Activated T-cell treated with anti-CD3 and anti-CD28 coated beads, Interleukin-2, amount 50 U/mL, for 72 hours (primary cell): ENCODE results near the gene EEPD1. TPM values are rescaled to one million over a fixed set of nuclear protein-coding genes. Genes with fewer than 3 reads are reported as not detected.
"Not testable (repeated sequence)": the region's sequence is repeated elsewhere in the genome, so short reads cannot be mapped to it uniquely, and the experiment has no call there.

Experiments
- ATAC-seq, 2 donors: fragments of 150-1000 bp; cut with Tn5 transposase; replicated peaks in 1 of 2; 2 replicates each; pipeline ENCODE4 v1.10.0; 2021; ENCODE audit warnings: moderate library complexity in 2 of 2, mild to moderate bottlenecking in 1 of 2
- DNase-seq, 2 donors: peaks; one replicate each; pipeline ENCODE4 v3.0.0; 2021 to 2022; ENCODE audit warnings: mixed read lengths in 1 of 2
- H3K27ac Mint-ChIP-seq: one replicate; pipeline ENCODE4 v1.8.0; 2022; ENCODE audit warnings: mild to moderate bottlenecking, moderate library complexity, mixed read lengths
- H3K27me3 Mint-ChIP-seq: one replicate; pipeline ENCODE4 v1.8.0; 2022; ENCODE audit warnings: low read depth, mixed read lengths
- H3K36me3 Mint-ChIP-seq, 2 donors: one replicate each; pipeline ENCODE4 v1.8.0; 2022; ENCODE audit warnings: mixed read lengths in 2 of 2, mild to moderate bottlenecking in 1 of 2; ENCODE audit not compliant: insufficient read depth in 2 of 2
- H3K4me1 Mint-ChIP-seq: one replicate; pipeline ENCODE4 v1.8.0; 2022; ENCODE audit warnings: low read depth, mixed read lengths
- H3K4me3 Mint-ChIP-seq, 2 donors: one replicate each; pipeline ENCODE4 v1.8.0; 2022; ENCODE audit warnings: mild to moderate bottlenecking in 2 of 2, mixed read lengths in 2 of 2, moderate library complexity in 2 of 2
- H3K9me3 Mint-ChIP-seq, 2 donors: one replicate each; pipeline ENCODE4 v1.8.0; 2022; ENCODE audit warnings: mixed read lengths in 2 of 2
- total RNA-seq, 2 donors: library from RNA; stranded (reverse); gene quantifications; one replicate each; pipeline ENCODE4 v1.2.3, GENCODE V29; 2022

EEPD1 gene
- total RNA-seq, 2 donors from 2014 or later: 1.2 to 1.8 TPM

DNA sequence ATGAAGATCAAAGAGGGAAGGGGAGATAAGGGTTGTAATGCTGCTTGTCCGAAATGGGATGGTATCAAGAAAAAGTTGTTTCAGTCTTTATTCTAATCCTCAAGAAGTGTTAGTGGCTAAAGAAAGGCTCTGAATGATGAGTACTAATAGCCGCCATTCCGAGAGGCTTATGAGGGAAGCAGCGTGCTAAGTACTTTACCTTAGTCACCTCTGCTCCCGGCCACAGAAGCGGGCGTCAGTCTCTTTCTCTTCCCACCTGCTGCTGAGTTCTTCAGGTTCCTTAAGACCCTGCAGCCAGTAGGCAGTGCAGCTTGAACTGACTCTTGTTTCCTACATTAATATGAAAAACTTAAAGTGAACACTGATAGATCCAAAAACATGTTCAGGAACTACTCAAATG is 73.1 kb downstream of the EEPD1 start:
- Mint-ChIP-seq H3K4me3 (no peak overlapping the region), H3K27ac (peak overlapping the region; percentile 31), H3K9me3 (no peaks in the 10 kb centered on the region), H3K27me3 (no peaks in the 10 kb centered on the region), H3K4me1 (no peaks in the 10 kb centered on the region), H3K36me3 (no peaks in the 10 kb centered on the region)
- DNase-seq: no peak
- no peak for ATAC-seq

DNA sequence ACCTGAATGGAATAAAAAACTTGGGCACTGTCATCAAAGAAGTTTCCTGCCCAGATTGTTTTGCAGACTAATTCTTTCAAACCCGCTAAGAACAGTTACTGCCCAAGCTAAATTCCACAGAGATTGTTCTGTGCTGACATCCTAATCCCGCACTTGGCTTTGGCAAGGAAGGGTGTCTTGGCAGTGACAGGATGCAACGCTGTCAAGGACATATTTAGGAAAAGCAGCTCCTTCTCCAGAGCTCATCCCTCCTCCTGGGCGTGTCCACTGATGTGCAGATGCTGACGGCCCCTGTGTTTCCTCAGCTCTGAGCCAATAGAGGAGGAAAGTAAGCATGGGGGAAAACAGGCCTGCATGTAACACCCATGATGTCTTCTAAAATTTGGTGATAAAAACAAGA is 74.2 kb downstream of the EEPD1 start:
- no peak for ATAC-seq

DNA sequence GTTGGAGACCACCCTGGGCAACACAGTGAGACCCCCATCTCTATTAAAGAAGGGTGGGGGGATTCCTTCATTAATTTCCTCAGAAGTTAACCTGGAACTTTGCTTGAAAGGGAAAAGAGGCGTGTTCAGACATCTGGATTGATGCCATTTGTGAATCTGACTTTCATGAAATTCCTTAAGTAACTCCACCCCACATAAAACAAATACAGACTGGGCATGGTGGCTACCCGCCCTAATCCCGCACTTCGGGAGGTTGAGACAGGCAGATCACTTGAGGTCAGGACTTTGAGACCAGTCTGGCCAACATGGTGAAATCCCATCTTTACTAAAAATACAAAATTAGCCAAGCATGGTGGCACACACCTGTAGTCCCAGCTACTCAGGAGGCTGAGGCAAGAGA is 75.0 kb downstream of the EEPD1 start:
- no peak for DNase-seq
- Mint-ChIP-seq H3K36me3 (no peaks in the 10 kb centered on the region), H3K4me1 (no peaks in the 10 kb centered on the region), H3K4me3 (no peak overlapping the region), H3K9me3 (no peaks in the 10 kb centered on the region), H3K27ac (no peak overlapping the region), H3K27me3 (no peaks in the 10 kb centered on the region)
- no peak for ATAC-seq

More for the DNA sequence above, 74.2 kb downstream of the EEPD1 start:
- DNase-seq: no peak
- H3K4me3 Mint-ChIP-seq: no peak overlapping the region
- no peak overlapping the region for H3K27ac Mint-ChIP-seq
- no peaks in the 10 kb centered on the region for H3K9me3 Mint-ChIP-seq
- H3K36me3 Mint-ChIP-seq: no peaks in the 10 kb centered on the region
- no peaks in the 10 kb centered on the region for H3K27me3 Mint-ChIP-seq
- H3K4me1 Mint-ChIP-seq: no peaks in the 10 kb centered on the region

DNA sequence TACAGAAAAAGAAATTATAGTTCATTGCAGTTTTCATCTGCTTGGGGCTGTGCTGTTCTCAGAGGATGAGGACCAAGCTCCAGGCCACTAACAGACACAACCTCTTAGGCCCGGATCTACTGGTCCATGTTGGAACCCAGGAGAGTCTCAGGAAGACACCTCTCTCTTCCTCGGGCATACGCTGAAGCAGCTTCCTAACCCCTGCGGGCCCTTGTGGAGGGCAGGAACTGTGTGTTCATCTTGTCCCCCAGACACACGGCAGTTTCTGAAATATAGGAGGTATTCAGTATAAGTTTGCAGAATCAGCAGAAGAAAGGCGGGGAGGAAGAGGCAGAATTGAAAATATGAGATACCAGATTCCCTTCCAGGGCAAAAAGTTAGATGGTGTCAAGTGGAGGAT is 78.4 kb downstream of the EEPD1 start:
- no peak for ATAC-seq
- Mint-ChIP-seq H3K4me1 (no peaks in the 10 kb centered on the region), H3K27ac (no peak overlapping the region), H3K9me3 (no peaks in the 10 kb centered on the region), H3K36me3 (no peaks in the 10 kb centered on the region), H3K4me3 (no peak overlapping the region), H3K27me3 (no peaks in the 10 kb centered on the region)
- no peak for DNase-seq

DNA sequence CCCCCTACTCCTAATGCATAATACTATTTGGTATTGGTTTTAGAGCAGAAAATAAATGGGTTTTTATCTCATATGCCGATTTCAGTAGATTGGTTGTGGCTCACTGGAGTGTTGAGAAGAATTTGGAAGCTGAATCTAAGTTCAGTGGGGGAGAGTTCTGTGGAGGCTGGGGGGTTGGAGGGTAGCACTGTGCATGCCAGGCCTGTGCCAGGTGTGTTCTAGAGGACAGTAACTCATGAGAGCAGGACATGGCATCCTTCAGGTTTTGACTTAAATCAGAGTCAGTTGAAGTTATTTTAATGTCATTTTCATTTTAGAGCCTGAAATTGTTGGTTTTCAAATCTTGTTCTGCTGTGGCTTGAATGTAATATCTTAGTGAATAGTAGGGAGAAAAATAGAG is 79.5 kb downstream of the EEPD1 start:
- Mint-ChIP-seq H3K36me3 (no peaks in the 10 kb centered on the region), H3K4me3 (no peak overlapping the region), H3K9me3 (no peaks in the 10 kb centered on the region), H3K27ac (no peak overlapping the region), H3K4me1 (no peaks in the 10 kb centered on the region), H3K27me3 (no peaks in the 10 kb centered on the region)
- no peak for ATAC-seq
- DNase-seq: no peak

DNA sequence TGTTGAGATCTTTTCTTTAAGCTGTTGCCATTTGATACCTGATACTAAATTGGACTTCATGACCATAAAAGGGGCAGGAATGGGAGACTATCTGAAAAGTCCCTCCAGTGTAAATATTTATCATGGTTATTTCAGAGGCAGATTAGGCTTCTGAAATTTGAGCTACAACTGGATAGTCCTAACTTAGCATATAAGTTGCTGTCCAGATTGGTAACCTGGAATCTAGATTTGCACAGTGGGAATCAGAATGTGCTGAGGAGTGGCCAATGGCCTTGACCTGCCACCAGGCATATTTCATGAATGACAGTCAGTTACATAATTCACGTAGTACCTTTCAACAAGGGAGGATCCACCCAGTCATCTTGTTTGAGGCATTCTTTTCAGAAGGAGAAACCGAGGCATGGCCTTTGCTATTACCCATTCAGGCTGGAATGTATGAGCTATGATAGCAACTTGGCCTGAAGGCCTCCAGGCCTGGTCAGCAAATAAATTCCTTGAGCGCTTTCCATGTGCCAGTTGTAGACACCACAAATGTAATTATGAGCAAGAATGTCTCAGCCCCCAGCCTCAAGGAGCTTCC is 80.0 kb downstream of the EEPD1 start:
- no peak for DNase-seq
- ATAC-seq: no peak
- no peaks in the 10 kb centered on the region for H3K4me1 Mint-ChIP-seq
- no peaks in the 10 kb centered on the region for H3K27me3 Mint-ChIP-seq
- H3K27ac Mint-ChIP-seq: no peak overlapping the region
- no peak overlapping the region for H3K4me3 Mint-ChIP-seq
- no peaks in the 10 kb centered on the region for H3K9me3 Mint-ChIP-seq
- H3K36me3 Mint-ChIP-seq: no peaks in the 10 kb centered on the region

DNA sequence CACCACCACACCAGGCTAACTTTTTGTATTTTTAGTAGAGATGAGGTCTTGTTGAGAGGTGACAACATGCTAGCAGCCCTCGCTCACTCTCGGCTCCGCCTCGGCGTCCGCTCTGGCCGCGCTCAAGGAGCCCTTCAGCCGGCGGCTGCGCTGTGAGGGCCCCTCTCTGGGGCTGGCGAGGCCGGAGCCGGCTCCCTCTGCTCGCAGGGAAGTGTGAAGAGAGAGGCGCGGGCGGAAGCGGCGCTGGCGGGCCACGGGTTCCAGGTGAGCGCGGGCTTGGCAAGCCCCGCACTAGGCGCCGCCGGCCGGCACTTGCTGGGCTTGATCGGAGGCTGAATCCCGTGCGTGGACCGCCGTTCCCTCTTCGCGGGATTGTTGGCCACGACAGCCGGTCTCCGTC is 83.0 kb downstream of the EEPD1 start:
- Mint-ChIP-seq H3K27ac (no peak overlapping the region), H3K4me3 (no peak overlapping the region), H3K36me3 (no peaks in the 10 kb centered on the region), H3K27me3 (no peaks in the 10 kb centered on the region), H3K4me1 (no peaks in the 10 kb centered on the region), H3K9me3 (no peaks in the 10 kb centered on the region)
- ATAC-seq (no peak), DNase-seq (no peak)

DNA sequence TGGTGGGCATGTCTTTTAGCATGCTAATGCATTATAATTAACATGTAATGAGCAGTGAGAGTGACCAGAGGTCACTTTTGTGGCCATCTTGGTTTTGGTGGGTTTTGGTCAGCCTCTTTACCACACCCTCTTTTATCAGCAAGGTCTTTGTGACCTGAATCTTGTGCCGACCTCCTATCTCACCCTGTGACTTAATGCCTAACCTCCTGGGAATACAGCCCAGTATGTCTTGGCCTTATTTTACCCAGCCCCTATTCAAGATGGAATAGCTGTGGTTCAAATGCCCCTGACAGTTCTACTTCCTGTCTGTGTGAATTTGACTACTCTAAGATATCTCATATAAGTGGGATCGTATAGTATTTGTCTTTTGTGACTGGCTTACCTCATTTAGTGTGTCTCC is 85.1 kb downstream of the EEPD1 start:
- Mint-ChIP-seq H3K27me3 (no peaks in the 10 kb centered on the region), H3K36me3 (no peaks in the 10 kb centered on the region), H3K4me1 (no peaks in the 10 kb centered on the region), H3K9me3 (no peaks in the 10 kb centered on the region), H3K4me3 (no peak overlapping the region), H3K27ac (no peak overlapping the region)
- DNase-seq (no peak), ATAC-seq (no peak)

DNA sequence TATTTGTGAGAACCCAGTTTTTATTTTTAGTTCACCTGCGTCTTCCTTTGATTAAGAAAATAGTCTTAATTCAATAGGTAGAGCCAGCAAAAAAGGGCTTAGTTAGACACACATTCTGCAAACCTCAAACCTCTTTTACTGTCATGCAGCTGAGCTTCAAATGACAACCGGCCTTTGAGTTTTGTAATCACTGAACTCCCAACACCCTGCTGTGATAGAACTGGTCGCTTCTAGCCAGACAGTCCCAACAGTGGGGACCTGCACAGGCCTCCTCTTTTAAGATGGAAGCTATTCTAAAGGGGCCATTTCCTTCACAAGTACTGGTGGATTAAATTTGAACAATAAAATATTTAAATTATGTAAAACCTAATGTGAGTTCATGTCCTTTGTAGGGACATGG is 90.3 kb downstream of the EEPD1 start:
- H3K9me3 Mint-ChIP-seq, ATAC-seq, H3K4me1 Mint-ChIP-seq, DNase-seq, H3K36me3 Mint-ChIP-seq, H3K27ac Mint-ChIP-seq, H3K27me3 Mint-ChIP-seq, H3K4me3 Mint-ChIP-seq: not testable (repeated sequence)

DNA sequence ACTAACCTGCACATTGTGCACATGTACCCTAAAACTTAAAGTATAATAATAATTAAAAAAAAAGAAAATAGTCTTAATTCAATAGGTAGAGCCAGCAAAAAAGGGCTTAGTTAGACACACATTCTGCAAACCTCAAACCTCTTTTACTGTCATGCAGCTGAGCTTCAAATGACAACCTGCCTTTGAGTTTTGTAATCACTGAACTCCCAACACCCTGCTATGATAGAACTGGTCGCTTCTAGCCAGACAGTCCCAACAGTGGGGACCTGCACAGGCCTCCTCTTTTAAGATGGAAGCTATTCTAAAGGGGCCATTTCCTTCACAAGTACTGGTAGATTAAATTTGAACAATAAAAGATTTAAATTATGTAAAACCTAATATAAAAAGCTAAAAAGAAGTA is 90.9 kb downstream of the EEPD1 start:
- H3K36me3 Mint-ChIP-seq, DNase-seq, H3K4me1 Mint-ChIP-seq, H3K27ac Mint-ChIP-seq, H3K27me3 Mint-ChIP-seq, H3K4me3 Mint-ChIP-seq, ATAC-seq, H3K9me3 Mint-ChIP-seq: not testable (repeated sequence)

DNA sequence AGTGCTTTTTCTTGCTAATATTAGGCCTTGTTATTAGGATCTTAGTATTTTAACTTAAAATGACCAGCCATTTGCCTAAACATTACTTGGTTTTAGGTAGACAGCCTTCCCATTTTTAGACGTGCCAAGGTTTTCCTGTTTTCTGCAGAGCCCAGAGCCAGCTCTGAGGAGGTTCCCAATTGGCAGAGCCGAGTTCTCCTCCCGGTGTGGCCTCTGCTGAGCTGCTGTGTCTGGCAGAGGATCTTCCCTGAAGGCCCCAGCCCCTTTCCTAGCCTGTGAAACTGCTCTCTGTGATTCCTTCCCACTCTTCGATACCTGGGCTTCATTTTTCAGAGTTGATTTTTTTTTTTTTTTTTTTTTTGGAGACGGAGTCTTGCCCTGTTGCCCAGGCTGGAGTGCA is 91.4 kb downstream of the EEPD1 start:
- ATAC-seq (no peak), DNase-seq (no peak)
- Mint-ChIP-seq H3K9me3 (no peaks in the 10 kb centered on the region), H3K4me1 (no peaks in the 10 kb centered on the region), H3K4me3 (no peak overlapping the region), H3K27me3 (no peaks in the 10 kb centered on the region), H3K36me3 (no peaks in the 10 kb centered on the region), H3K27ac (no peak overlapping the region)

DNA sequence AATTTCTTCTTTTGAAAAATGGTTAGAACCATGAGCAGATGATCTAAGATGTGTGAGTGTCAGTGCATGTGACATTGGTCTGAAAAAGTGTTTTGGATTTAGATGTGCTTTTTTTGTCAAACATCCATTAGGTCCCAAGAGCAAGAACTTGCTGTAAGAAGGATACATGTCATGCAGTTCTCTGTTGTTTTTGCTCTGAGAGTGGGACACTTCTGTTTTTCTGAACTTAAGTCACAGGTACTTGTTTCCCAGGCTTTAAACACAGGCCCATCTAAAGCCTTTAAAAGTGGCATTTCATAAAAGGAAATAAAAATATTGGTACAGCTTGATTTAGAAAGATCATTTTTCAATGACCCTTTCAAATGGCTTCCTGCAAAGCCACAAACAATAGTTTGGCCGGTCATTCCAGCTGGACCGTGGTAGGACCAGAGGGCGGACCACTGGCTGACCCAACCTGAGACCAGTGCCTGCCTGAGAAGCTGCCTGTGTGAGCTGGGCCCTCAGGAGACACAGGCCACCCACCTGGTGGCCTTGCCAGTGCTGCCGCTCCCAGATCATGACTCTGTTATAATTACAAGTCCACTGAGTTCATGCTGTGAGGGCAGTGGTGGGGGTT is 92.7 kb downstream of the EEPD1 start:
- Mint-ChIP-seq H3K36me3 (no peaks in the 10 kb centered on the region), H3K4me1 (no peaks in the 10 kb centered on the region), H3K27me3 (no peaks in the 10 kb centered on the region), H3K9me3 (no peaks in the 10 kb centered on the region), H3K27ac (no peak overlapping the region), H3K4me3 (no peak overlapping the region)
- DNase-seq (no peak), ATAC-seq (no peak)

DNA sequence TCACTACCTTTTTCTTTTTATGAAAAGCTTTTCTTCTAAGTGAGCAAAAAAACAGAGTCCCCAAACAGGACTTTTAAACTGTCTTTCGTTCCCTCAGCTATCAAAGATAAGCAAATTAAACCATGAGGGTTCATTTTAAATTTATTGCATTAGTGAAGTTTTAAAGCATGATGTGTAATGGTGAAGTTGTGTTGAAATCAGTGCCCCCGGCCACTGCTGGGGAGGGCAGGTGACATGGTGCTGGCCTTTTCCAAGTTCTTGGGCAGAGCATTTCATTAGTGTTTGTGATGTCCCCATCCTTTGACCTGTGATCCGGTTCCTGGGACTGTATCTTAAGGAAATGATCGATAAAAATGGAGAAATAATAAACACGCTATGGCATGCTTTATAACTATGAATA is 96.0 kb downstream of the EEPD1 start:
- H3K4me1 Mint-ChIP-seq: no peaks in the 10 kb centered on the region
- H3K27ac Mint-ChIP-seq: no peak overlapping the region

DNA sequence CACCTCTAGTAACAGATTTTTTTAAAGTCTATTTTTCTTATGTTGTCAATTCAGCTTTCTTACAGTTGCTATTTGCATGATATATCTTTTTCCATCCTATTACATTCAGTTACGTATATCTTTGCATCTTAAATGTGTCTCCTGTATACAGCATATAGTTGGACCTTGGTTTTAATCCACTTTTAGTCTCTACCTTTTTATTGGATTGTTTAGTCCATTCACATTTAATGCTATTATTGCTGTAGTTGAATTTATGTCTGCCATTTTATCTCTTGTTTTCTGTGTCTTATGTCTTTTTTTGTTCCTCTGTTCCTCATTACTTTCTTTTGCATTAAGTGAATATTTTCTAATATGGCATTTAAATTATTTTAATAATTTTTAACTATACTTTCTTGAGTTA is 100.6 kb downstream of the EEPD1 start:
- Mint-ChIP-seq H3K9me3 (peaks cover 11 to 12% of the 10 kb centered on the region in 2 donors), H3K4me3 (no peak overlapping the region), H3K27me3 (no peaks in the 10 kb centered on the region), H3K4me1 (no peaks in the 10 kb centered on the region), H3K27ac (no peak overlapping the region), H3K36me3 (peaks cover 10 to 12% of the 10 kb centered on the region in 2 donors)
- ATAC-seq (no peak), DNase-seq (no peak)

More for the DNA sequence above, 96.0 kb downstream of the EEPD1 start:
- DNase-seq (no peak), ATAC-seq (no peak)
- H3K36me3 Mint-ChIP-seq: no peaks in the 10 kb centered on the region
- H3K4me3 Mint-ChIP-seq: no peak overlapping the region
- H3K27me3 Mint-ChIP-seq: no peaks in the 10 kb centered on the region
- peaks cover 0 to 4% of the 10 kb centered on the region in 2 donors for H3K9me3 Mint-ChIP-seq
